ENCODE data around the gene ARHGAP10. TPM values are rescaled to one million over a fixed set of nuclear protein-coding genes. Genes with fewer than 3 reads are reported as not detected.

ARHGAP10 gene
- total RNA-seq, 6 experiments from 2014 or later: 5.5 to 13.3 (median 10.4) TPM

GRCh38 chr4:148114436-148114835 is 382.5 kb downstream of the ARHGAP10 start:
- intact Hi-C loops (cut with DNase I): no loop called here
- no peak for ATAC-seq

GRCh38 chr4:148116264-148116663 is 384.4 kb downstream of the ARHGAP10 start:
- intact Hi-C loops (cut with DNase I): no loop called here
- 34% methylated on average over 2 of the region's 2 CpGs for WGBS (ENCODE audit: insufficient coverage, low coverage, low lambda C conversion rate, missing lambda C conversion rate)
- Histone ChIP-seq H3K4me1 (peaks cover 0 to 7% (median 0%) of the 10 kb centered on the region in 4 donors), H3K27ac (no peak overlapping the region), H3K9me3 (no peaks in the 10 kb centered on the region), H3K4me3 (no peak overlapping the region), H3K27me3 (no peaks in the 10 kb centered on the region), H3K36me3 (peaks cover 0 to 6% (median 0%) of the 10 kb centered on the region in 4 donors)
- TF ChIP-seq POLR2A (IDR thresholded peaks at IDR 0.05): no peak
- no peak for TF ChIP-seq CTCF (IDR thresholded peaks at IDR 0.05)
- DNase-seq (no peak), ATAC-seq (peak in 2 of 4 donors; percentile 47 to 58)

More at GRCh38 chr4:148114436-148114835, 382.5 kb downstream of the ARHGAP10 start:
- H3K4me3 ChIP-seq: no peak overlapping the region
- H3K27ac ChIP-seq: no peak overlapping the region
- H3K36me3 ChIP-seq: peaks cover 0 to 6% (median 1%) of the 10 kb centered on the region in 4 donors
- H3K27me3 ChIP-seq: no peaks in the 10 kb centered on the region
- TF ChIP-seq CTCF (IDR thresholded peaks at IDR 0.05) (no peak), POLR2A (IDR thresholded peaks at IDR 0.05) (no peak)
- H3K9me3 ChIP-seq: no peaks in the 10 kb centered on the region
- H3K4me1 ChIP-seq: peaks cover 0 to 18% (median 2%) of the 10 kb centered on the region in 4 donors
- no peak for DNase-seq

GRCh38 chr4:148116969-148117368 is 385.1 kb downstream of the ARHGAP10 start:
- DNase-seq: no peak
- Histone ChIP-seq H3K27ac (no peak overlapping the region), H3K9me3 (no peaks in the 10 kb centered on the region), H3K27me3 (no peaks in the 10 kb centered on the region), H3K4me1 (peaks cover 0 to 7% (median 0%) of the 10 kb centered on the region in 4 donors), H3K36me3 (peaks cover 0 to 6% (median 0%) of the 10 kb centered on the region in 4 donors), H3K4me3 (no peak overlapping the region)
- 86% methylated on average over 4 of the region's 4 CpGs for WGBS (ENCODE audit: insufficient coverage, low coverage, low lambda C conversion rate, missing lambda C conversion rate)
- no peak for TF ChIP-seq CTCF (IDR thresholded peaks at IDR 0.05)
- TF ChIP-seq POLR2A (IDR thresholded peaks at IDR 0.05): no peak
- ATAC-seq: no peak
- intact Hi-C loops (cut with DNase I): no loop called here

- DNase-seq: no peak
- Histone ChIP-seq H3K36me3 (peaks cover 0 to 6% (median 0%) of the 10 kb centered on the region in 4 donors), H3K9me3 (no peaks in the 10 kb centered on the region), H3K27ac (no peak overlapping the region), H3K27me3 (no peaks in the 10 kb centered on the region), H3K4me3 (no peak overlapping the region), H3K4me1 (peaks cover 0 to 7% (median 0%) of the 10 kb centered on the region in 4 donors)
- no peak for TF ChIP-seq POLR2A (IDR thresholded peaks at IDR 0.05)
- TF ChIP-seq CTCF (IDR thresholded peaks at IDR 0.05): no peak
- no peak for ATAC-seq
- WGBS (ENCODE audit: insufficient coverage, low coverage, low lambda C conversion rate, missing lambda C conversion rate): 73% methylated on average over 2 of the region's 4 CpGs
- intact Hi-C loops (cut with DNase I): no loop called here
Observed at GRCh38 chr4:148118179-148118578, 386.3 kb downstream of the ARHGAP10 start.

- ATAC-seq (no peak), DNase-seq (no peak)
- peaks cover 0 to 4% (median 0%) of the 10 kb centered on the region in 4 donors for H3K36me3 ChIP-seq
- no peaks in the 10 kb centered on the region for H3K9me3 ChIP-seq
- TF ChIP-seq POLR2A (IDR thresholded peaks at IDR 0.05) (no peak), CTCF (IDR thresholded peaks at IDR 0.05) (no peak)
- intact Hi-C loops (cut with DNase I): no loop called here
- H3K27me3 ChIP-seq: no peaks in the 10 kb centered on the region
- H3K27ac ChIP-seq: no peak overlapping the region
- peaks cover 0 to 7% (median 0%) of the 10 kb centered on the region in 4 donors for H3K4me1 ChIP-seq
- no peak overlapping the region for H3K4me3 ChIP-seq
- 85% methylated on average over 3 of the region's 3 CpGs for WGBS (ENCODE audit: insufficient coverage, low coverage, low lambda C conversion rate, missing lambda C conversion rate)
Observed at GRCh38 chr4:148118633-148119032, 386.7 kb downstream of the ARHGAP10 start.

Measured in right lobe of liver (tissue), 6 donors.